C4-2B (cell line): ENCODE data around the gene SPDEF.
A peak's percentile ranks its signal among the peaks of the same experiment; 100 is the strongest.

Source experiments
- H3K27ac ChIP-seq: fragments of 450-650 bp; 2 replicates; pipeline ENCODE4 v1.5.1; 2017
- ZFX ChIP-seq: fragments of 450-650 bp; IDR thresholded peaks from 2 replicates; pipeline ENCODE4 v1.6.1; 2017
- TF ChIP-seq, protein P1 (sequence below): fragments of 450-650 bp; conservative IDR thresholded peaks from 2 replicates; pipeline ENCODE4 v1.5.1; 2017; ENCODE audit warnings: mild to moderate bottlenecking

Gene SPDEF

DNA sequence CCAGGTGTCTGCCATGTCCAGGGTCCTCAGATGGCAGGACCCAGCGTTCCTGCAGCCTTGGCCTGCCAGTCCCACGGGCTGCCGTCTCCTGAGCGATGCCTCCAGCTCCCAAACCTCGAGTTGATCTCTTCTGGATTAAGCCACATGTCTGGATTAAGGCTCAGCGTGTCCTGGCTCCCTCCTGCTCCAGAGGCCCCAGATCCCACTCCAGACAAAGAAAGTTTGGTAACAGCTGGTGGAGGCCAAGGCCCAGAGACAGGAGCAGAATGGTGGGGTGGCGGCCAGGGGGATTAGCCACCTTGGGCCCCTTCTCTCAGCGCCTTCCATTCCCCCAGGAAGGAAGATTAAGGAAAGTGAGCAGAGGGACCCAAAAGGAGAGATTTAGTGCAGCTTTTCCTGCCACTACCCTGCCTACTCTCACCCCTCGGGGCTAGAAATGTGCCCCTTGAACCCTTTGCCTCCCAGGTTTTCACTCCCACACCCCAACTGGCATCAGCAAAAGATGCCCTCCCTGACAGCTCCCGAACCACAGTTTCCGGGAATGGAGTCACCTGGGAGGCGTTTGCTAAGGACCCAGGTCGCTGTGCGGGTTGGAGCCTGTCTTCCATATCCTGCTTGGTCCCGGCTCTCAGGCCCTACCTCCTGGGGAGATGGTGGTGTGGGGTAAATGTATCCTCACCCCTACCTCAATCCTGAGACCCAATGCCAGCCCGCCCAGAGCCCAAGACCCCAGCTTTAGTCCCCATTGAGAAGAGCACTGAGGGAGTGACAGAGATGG is 6.9 kb downstream of the SPDEF start:
- TF ChIP-seq, protein P1, sequence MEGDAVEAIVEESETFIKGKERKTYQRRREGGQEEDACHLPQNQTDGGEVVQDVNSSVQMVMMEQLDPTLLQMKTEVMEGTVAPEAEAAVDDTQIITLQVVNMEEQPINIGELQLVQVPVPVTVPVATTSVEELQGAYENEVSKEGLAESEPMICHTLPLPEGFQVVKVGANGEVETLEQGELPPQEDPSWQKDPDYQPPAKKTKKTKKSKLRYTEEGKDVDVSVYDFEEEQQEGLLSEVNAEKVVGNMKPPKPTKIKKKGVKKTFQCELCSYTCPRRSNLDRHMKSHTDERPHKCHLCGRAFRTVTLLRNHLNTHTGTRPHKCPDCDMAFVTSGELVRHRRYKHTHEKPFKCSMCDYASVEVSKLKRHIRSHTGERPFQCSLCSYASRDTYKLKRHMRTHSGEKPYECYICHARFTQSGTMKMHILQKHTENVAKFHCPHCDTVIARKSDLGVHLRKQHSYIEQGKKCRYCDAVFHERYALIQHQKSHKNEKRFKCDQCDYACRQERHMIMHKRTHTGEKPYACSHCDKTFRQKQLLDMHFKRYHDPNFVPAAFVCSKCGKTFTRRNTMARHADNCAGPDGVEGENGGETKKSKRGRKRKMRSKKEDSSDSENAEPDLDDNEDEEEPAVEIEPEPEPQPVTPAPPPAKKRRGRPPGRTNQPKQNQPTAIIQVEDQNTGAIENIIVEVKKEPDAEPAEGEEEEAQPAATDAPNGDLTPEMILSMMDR: no peak
- no peak for TF ChIP-seq ZFX
- H3K27ac ChIP-seq: peak overlapping the region; percentile 99

DNA sequence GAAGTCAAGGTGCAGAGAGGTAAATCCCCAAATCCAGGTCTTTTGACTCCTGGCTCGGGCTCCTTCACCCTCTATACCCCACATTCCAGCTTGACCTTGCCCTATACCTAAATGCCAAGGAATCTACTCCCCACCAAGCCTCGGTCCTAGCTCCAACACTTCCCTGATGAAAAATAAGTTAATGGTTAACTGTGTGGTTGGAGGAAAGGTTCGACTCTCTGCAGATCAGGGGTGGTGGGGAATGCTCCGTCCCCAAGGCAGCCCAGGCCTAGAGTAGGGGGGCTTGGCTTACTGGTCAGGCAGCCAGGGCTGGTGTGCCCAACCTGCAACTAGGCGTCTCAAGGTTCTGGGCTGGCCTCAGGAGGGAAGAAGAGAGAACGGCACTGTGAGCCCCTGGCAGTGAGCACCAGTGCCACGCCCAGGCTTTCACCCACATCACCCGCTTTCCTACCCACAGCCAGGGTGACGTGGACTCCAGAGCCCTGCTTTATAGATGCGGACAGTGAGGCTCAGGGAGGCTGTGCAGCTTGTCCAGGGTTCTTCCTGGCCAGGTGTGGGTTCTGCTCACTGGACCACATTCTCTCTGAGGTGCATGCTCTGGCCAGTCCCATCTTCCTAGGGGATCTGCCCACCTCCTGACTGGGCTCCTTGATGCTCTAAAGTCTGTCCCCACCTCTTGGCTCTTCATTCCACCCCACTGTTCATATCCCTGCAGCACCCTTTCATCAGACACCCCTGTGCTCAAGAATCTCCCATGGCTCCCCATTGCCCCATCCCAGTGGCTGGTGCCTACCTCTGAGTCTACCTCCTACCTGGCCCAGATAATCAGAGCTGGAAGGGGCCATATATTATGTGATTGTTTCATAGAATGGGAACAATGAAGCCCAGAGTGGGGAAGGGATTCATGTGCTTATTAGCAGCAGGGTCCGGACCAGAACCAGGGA is 8.2 kb downstream of the SPDEF start:
- TF ChIP-seq, protein P1: no peak
- TF ChIP-seq ZFX: no peak
- peak overlapping the region; percentile 99 for H3K27ac ChIP-seq

DNA sequence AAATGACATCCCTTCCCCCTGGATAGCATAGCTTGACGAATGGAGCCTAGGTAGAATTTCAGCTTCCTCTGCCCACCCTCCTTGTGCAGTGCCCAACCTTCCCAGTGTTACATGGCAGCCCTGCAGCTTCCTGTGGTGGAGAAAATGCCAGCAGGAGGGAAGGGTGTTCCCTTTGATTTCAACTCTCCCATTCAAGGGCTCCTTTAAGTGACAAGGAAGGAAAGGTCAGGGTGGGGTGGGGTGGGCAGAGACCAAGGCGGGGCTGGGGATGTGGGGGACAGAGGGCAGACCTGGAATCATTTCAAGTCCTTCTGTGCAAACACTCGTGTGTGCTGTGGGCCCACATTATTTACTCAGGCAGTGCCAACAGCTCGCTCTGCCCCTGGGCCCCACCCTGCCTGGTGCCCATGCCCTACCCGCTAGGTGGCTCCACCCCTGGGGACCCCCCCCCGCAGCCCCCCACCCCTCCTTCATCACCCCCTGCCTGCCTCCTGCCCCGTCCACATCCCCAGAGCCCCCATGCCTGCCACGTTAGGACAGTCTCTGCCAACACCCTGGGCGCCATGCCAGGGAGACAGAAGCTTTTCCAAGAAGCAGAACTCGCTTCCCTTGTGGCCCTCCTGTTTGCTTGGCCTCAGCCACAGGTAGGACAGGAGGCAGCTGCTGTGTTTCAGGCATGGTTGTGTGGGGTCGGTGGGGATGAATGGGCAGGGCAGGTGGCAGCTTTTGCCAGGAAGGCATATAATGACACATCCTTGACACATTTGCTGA is 9.4 kb downstream of the SPDEF start:
- H3K27ac ChIP-seq: peak overlapping the region; percentile 99

DNA sequence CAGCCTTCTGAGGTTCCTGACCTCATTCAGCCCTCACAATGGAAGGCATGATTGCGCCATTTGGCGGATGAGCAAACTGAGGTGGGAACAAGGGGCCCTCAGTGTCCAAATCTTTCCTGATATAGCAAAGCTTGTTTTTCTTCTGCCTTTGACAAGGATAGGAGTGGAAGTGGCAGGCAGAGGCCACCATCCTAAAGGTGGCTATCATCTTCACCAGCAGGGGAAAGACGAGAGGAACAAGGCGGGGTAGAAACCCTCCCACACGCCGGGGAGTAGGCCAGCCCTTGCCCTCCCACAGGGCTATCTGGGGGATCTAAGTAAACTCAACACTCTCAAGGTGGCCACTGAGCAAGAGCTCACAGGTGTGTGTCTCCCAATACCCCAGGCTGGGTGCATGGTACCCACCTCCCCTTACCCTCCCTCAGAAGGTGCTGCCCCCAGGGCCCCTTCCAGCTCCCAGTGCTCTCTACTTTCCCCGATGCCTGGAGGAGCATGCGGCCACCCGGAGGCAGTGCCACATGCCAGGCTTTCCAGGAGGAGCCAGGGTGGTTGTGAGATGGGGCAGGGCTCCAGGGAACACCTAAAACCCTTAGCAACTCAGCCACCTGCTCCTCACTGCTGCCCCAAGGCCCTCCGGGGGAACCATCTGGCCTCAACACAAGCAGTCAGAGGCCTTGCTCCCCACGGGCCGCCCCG is 11.2 kb downstream of the SPDEF start:
- TF ChIP-seq, protein P1: no peak
- TF ChIP-seq ZFX: no peak
- peak overlapping the region; percentile 99 for H3K27ac ChIP-seq

More for the DNA sequence above, 9.4 kb downstream of the SPDEF start:
- TF ChIP-seq, protein P1: no peak
- TF ChIP-seq ZFX: no peak

DNA sequence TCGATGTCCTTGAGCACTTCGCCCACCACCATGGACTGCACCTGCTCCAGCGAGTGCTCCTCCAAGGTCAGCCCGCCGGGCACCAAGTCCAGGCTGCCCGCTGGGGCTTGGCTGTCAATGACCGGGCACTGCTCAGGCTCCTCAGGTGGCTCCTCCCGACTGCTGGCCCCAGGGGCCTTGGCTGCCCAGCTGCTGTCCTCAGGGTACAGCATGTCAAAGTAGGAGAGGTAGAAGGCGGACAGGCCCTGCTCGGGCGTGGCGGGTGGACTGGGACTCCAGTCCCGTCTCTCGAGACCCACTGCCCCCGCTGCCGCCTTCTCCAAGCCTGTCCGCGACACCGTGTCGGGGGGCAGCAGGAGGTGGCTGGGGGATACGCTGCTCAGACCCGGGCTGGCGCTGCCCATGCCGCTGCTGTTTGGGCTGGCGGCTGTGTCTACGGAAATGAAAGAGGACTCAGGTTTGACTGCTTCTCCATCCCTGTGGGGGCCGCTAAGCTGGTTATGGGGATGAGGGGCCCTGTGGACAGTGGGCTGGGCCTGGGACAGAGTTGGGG is 12.0 kb downstream of the SPDEF start:
- peak overlapping the region; percentile 99 for H3K27ac ChIP-seq
- TF ChIP-seq ZFX: no peak

DNA sequence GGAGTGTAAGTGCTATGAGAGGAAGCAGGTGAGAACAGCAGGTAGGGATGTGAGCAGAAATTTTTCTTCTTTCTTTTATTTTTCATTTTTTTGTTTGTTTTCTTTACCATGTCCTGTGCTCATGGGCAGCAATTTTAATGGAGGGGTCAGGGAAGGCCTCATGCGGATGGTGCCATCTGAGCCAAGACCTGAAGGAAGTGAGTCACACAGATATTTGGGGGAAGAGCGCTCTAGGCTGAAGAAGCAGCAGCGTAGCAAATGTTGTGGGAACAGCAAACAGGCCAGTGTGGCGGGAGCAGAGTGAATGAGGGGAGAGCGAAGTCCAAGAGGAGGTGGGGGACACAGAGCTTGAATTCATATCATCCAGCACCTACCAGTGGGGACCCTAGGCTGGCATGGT is 12.7 kb downstream of the SPDEF start:
- H3K27ac ChIP-seq: peak overlapping the region; percentile 99; the same call in 1 of the 2 replicates
- TF ChIP-seq ZFX: no peak

DNA sequence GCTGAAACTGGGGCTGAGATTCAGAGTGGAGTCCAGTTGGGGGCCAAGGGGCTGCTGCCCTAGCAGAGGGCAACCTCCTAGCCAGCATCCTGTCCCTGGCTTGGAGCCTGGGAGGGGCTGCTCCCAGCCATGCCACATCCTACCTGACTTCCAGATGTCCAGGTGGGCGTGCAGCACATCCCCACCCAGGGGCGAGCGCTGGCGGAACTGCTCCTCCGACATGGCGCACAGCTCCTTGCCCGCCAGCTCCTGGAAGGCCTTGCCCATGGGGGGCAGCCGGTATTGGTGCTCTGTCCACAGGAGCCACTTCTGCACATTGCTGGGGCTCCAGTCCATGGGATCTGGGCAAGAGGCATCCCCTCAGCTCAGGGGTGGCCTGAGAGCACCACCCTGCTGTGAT is 15.3 kb downstream of the SPDEF start:
- TF ChIP-seq, protein P1: no peak
- TF ChIP-seq ZFX: no peak
- no peak overlapping the region; the same call in 1 of the 2 replicates for H3K27ac ChIP-seq
